Vagina (tissue), 2 donors: Measurements from ENCODE around the gene VOPP1. TPM values are rescaled to one million over a fixed set of nuclear protein-coding genes. Genes with fewer than 3 reads are reported as not detected.

Experiments used
- DNase-seq, 2 donors: peaks; one replicate each; pipeline ENCODE4 v3.0.0-alpha.2; 2017; ENCODE audit errors: extremely low spot score in 2 of 2
- H3K27ac ChIP-seq: fragments of 200-600 bp; sonication (generic); one replicate; pipeline ENCODE4 v1.5.1; 2019
- H3K27me3 ChIP-seq: fragments of 200-600 bp; sonication (generic); one replicate; pipeline ENCODE4 v1.5.1; 2019
- H3K36me3 ChIP-seq, 2 donors: fragments of 200-600 bp; sonication (generic); one replicate each; pipeline ENCODE4 v1.5.1; 2017 to 2019
- H3K4me1 ChIP-seq: fragments of 200-600 bp; sonication (generic); one replicate; pipeline ENCODE4 v1.5.1; 2019
- H3K4me3 ChIP-seq, 2 donors: fragments of 200-600 bp; sonication (generic); 1 replicate in 1 of 2; 2 replicates in 1 of 2; pipeline ENCODE4 v1.5.1; 2016 to 2019
- H3K9me3 ChIP-seq: fragments of 200-600 bp; sonication (generic); one replicate; pipeline ENCODE4 v1.5.1; 2019
- POLR2A ChIP-seq, 2 donors: fragments of 450-650 bp; IDR thresholded peaks; one replicate each; pipeline ENCODE4 v1.6.1; 2017; ENCODE audit warnings: antibody characterized with exemption in 2 of 2, mild to moderate bottlenecking in 2 of 2, moderate library complexity in 2 of 2
- POLR2AphosphoS5 ChIP-seq, 2 donors: sonication (generic); formaldehyde crosslinking; IDR thresholded peaks; one replicate each; pipeline ENCODE4 v1.9.0; 2017; ENCODE audit warnings: antibody characterized with exemption in 2 of 2, mild to moderate bottlenecking in 2 of 2, low read depth in 1 of 2; ENCODE audit not compliant: insufficient read depth in 1 of 2
- intact Hi-C: fragments of 100-400 bp; cut with DNase I; formaldehyde crosslinking; loops from one replicate; pipeline ENCODE4 v1.15.1; 2023
- total RNA-seq: library from RNA; depleted of rRNA; stranded (reverse); fragments of >200 nt; gene quantifications from one replicate; pipeline ENCODE4 v1.2.3, GENCODE V29; 2016
- TF ChIP-seq, protein P1 (sequence below), 3 experiments: fragments of 450-650 bp in 2 of 3; fragments of 200-600 bp in 1 of 3; sonication (generic) in 1 of 3; IDR thresholded peaks; one replicate each; pipeline ENCODE4 v1.5.1; 2017 to 2019; ENCODE audit warnings: antibody characterized with exemption in 3 of 3, mild to moderate bottlenecking in 2 of 3, moderate library complexity in 2 of 3

VOPP1 gene
- total RNA-seq, 1 donor from 2014 or later, result 26.3 TPM

DNA sequence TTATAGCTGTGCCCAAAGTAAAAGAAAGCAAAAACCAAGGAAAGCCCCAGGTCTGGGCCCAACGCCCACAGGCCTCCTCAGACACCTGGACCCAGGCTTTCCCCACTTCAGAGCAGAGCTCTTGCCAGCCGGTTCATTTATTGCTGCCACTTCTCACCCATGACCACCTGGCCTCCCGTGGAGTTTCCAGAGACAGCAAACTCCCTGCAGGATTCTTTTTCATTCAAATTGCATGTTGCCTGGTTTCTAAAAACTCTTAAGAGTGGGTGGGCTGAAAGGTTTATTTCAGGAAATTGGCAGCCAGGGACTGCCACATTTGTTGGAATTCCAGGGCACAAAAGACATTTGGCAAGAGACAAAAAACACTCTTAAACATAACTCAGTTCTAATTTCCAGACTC is 4.7 kb downstream of the VOPP1 start:
- Histone ChIP-seq H3K4me1 (peaks cover 25% of the 10 kb centered on the region), H3K36me3 (no peaks in the 10 kb centered on the region), H3K9me3 (no peaks in the 10 kb centered on the region), H3K27ac (no peak overlapping the region), H3K4me3 (no peak overlapping the region), H3K27me3 (no peaks in the 10 kb centered on the region)
- DNase-seq, result no peak
- no peak for TF ChIP-seq POLR2AphosphoS5 (IDR thresholded peaks at IDR 0.05; ENCODE audit: insufficient read depth in 1 of 2, low read depth in 1 of 2)
- TF ChIP-seq, protein P1, sequence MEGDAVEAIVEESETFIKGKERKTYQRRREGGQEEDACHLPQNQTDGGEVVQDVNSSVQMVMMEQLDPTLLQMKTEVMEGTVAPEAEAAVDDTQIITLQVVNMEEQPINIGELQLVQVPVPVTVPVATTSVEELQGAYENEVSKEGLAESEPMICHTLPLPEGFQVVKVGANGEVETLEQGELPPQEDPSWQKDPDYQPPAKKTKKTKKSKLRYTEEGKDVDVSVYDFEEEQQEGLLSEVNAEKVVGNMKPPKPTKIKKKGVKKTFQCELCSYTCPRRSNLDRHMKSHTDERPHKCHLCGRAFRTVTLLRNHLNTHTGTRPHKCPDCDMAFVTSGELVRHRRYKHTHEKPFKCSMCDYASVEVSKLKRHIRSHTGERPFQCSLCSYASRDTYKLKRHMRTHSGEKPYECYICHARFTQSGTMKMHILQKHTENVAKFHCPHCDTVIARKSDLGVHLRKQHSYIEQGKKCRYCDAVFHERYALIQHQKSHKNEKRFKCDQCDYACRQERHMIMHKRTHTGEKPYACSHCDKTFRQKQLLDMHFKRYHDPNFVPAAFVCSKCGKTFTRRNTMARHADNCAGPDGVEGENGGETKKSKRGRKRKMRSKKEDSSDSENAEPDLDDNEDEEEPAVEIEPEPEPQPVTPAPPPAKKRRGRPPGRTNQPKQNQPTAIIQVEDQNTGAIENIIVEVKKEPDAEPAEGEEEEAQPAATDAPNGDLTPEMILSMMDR (IDR thresholded peaks at IDR 0.05), result no peak
- TF ChIP-seq POLR2A (IDR thresholded peaks at IDR 0.05), result no peak
- intact Hi-C loops, result no loop called here

DNA sequence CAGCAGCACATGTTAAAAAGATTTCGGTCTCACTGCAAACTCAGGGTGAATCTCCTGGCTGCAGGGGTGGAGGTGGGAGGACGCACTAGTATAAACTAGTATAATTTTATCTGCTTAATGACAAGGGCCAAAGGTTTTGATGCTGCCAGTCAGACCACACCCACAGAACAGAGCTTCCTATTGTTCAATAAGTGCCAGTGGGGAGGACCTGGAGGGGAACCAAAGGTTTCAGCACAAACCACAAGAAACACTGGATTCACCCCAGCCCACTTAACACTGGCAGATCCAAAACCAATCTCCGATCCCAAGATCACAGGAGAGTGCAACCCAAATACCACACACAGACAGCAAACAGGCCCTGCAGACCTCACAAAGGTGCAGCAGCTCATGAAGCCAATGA is 6.6 kb downstream of the VOPP1 start:
- H3K4me1 ChIP-seq, result peaks cover 27% of the 10 kb centered on the region
- TF ChIP-seq POLR2A (IDR thresholded peaks at IDR 0.05) (no peak), POLR2AphosphoS5 (IDR thresholded peaks at IDR 0.05; ENCODE audit: insufficient read depth in 1 of 2, low read depth in 1 of 2) (no peak)
- TF ChIP-seq, protein P1 (IDR thresholded peaks at IDR 0.05), result no peak
- no peak for DNase-seq
- no peaks in the 10 kb centered on the region for H3K36me3 ChIP-seq
- H3K27me3 ChIP-seq, result no peaks in the 10 kb centered on the region
- no peak overlapping the region for H3K4me3 ChIP-seq
- intact Hi-C loops, result no loop called here
- H3K9me3 ChIP-seq, result no peaks in the 10 kb centered on the region
- H3K27ac ChIP-seq, result no peak overlapping the region

DNA sequence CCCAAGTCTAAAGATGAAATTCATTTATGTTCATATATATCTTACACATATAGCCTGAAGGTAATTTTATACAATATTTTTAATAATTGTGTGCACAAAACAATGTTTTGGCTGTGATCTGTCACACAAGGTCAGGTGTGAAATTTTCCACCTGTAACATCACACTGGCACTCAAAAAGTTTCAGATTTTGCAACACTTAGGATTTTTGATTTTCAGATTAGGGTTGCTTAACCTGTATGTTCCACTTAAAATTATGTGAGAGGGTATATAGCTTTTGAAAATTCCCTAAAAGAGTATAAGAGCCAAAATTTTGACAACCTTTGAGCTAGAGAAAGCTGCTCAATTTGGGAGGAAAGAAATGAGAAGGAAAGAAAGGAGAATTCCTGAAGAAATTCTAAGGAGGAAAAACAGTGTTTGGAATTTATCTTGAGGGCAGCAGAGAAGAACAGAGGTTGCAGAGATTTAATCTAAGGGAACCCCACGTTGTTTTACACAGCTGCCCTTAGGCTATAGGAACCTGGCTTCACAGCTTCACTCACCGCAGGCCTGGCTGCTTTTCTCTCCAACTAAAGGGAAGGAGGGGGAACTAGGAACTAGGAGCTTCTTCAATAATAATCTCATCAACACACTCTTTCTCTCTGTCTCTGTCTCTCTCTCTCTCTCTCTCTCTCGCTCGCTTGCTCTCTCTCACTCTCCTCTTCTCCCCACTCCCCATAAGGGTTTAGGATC is 8.5 kb downstream of the VOPP1 start:
- Histone ChIP-seq H3K27ac (no peak overlapping the region), H3K36me3 (no peaks in the 10 kb centered on the region), H3K27me3 (no peaks in the 10 kb centered on the region), H3K4me1 (peaks cover 8% of the 10 kb centered on the region), H3K4me3 (no peak overlapping the region), H3K9me3 (no peaks in the 10 kb centered on the region)
- no peak for TF ChIP-seq POLR2A (IDR thresholded peaks at IDR 0.05)
- TF ChIP-seq, protein P1 (IDR thresholded peaks at IDR 0.05), result no peak
- intact Hi-C loops, result no loop called here
- no peak for DNase-seq

DNA sequence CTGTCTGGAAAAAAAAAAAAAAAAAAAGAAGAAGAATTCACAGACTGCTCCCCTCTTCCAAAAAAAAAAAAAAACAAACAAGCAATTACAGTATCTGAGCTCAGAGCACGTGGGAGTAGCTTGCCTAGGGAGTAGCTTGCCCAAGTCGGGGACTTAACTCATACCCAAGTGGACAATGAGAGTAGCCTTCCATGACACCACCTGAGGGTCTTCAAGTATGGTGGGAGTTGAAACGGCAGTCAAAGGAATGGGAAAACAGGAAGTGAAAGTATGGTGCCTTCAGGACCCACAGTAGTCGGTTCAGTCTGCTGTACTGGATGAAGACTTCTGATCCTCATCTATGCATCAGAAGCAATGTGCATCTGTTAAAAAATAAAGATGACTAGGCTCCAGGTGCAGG is 10.6 kb downstream of the VOPP1 start:
- intact Hi-C loops, result no loop called here
- Histone ChIP-seq H3K4me3 (no peak overlapping the region), H3K4me1 (peaks cover 11% of the 10 kb centered on the region), H3K27me3 (no peaks in the 10 kb centered on the region), H3K27ac (no peak overlapping the region), H3K9me3 (no peaks in the 10 kb centered on the region), H3K36me3 (no peaks in the 10 kb centered on the region)
- TF ChIP-seq POLR2AphosphoS5 (IDR thresholded peaks at IDR 0.05; ENCODE audit: insufficient read depth in 1 of 2, low read depth in 1 of 2), result no peak
- TF ChIP-seq POLR2A (IDR thresholded peaks at IDR 0.05), result no peak
- TF ChIP-seq, protein P1 (IDR thresholded peaks at IDR 0.05), result no peak
- DNase-seq, result no peak
